H1 (cell line): ENCODE data around the gene SCAMP3. TPM values are rescaled to one million over a fixed set of nuclear protein-coding genes. Genes with fewer than 3 reads are reported as not detected.

Experiments used
- FOSL1 ChIP-seq: IDR thresholded peaks from 2 replicates; pipeline ENCODE4 v1.6.1; 2011; ENCODE audit warnings: mild to moderate bottlenecking, low read depth, low read length, moderate library complexity; ENCODE audit not compliant: insufficient read depth
- RFX5 ChIP-seq: IDR thresholded peaks from 2 replicates; pipeline ENCODE4 v1.6.1; 2011; ENCODE audit warnings: low read depth, low read length, improper control_type of control experiment, borderline replicate concordance
- SAP30 ChIP-seq: fragments of 300-600 bp; sonication (generic); IDR thresholded peaks from 2 replicates; pipeline ENCODE4 v1.7.1; 2012; ENCODE audit warnings: low read length, moderate library complexity, mild to moderate bottlenecking, inconsistent platforms; ENCODE audit not compliant: insufficient read depth, insufficient replicate concordance
- SIN3A ChIP-seq, 2 experiments: IDR thresholded peaks in 1 of 2; conservative IDR thresholded peaks in 1 of 2; 2 replicates each; pipeline ENCODE4 v1.6.1; 2011 to 2012; ENCODE audit warnings: low read length in 2 of 2, improper control_type of control experiment in 1 of 2, low read depth in 1 of 2, mild to moderate bottlenecking in 1 of 2
- polyA plus RNA-seq, 7 experiments: library from polyadenylated mRNA; depleted of rRNA in 3 of 7; stranded (reverse) in 5 of 7; unstranded in 2 of 7; fragments of >200 nt in 5 of 7; fragments of 200-250 nt in 2 of 7; gene quantifications; 1 replicate in 5 of 7; 2 replicates in 1 of 7; 4 replicates in 1 of 7; pipeline versions ENCODE4 v1.2.1 to v1.2.3, GENCODE V29; 2011 to 2013; ENCODE audit warnings: missing spikeins in 2 of 7, mixed read lengths in 2 of 7
- total RNA-seq: library from RNA; stranded (reverse); fragmentation: NEBNext Ultra II Directional; extraction: Animal tissue kit (Norgen Biotek cat#: 25700); gene quantifications from 2 replicates; pipeline ENCODE4 v1.2.1, GENCODE V29; 2021

The SCAMP3 gene
- total and polyA plus RNA-seq, 2 of the 8 experiments (the other 6 are each of a cell fraction or from before 2014, with no cell fraction given) = 48.9 to 143 TPM

DNA sequence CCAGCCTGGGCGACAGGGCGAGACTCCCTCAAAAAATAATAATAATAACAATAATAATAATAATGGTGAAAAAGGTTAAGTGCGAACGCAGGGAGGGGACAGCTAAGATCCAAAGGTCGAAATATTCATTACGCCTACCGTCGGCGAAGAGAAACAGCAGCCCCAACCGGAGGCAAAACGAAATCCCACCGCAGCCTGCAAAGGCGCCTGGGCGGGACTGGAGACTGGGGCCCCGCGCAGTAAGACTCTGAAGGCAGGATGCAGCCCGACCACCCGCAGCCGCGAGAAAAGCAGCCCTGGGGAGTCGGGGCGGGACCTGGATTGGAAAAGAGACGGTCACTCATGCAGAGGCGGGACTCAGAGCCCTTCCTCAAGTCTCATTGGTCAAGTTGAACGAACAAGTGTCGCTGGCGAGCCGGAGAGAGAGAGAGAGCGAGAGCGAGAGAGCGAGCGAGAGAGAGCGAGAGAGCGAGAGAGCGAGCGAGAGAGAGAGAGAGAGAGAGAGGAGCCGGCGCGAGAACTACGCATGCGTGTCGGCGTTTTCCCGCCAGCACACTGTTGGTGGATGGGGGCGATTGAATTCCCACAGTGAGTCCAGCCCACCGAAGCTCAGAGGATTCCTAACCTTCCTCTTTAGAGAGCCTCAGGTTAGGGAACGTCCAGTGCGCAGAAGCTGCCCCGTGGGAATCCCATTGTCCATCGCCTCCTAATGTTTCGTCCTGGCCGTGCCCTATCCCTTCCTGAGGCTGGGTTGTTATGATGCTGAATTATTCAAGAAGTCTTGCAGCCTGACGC, 17.6 kb downstream of the SCAMP3 start (continued):
- no peak for TF ChIP-seq SAP30
- TF ChIP-seq SIN3A (conservative IDR thresholded peaks at IDR 0.05 in 1 of 2, IDR thresholded peaks at IDR 0.05 in 1 of 2; ENCODE audit: low read depth in 1 of 2, low read length in 2 of 2) = peak in 1 of 2 experiments; percentile 65; a peak in 2 of 4 replicates
- TF ChIP-seq FOSL1 = 0 out of 2 replicates have a peak, but pooled peaks have one; percentile 29
- TF ChIP-seq RFX5 = no peak
